HG02943 (cell line): Measurements from ENCODE around the gene SHLD1.
"Not testable (repeated sequence)": the region's sequence is repeated elsewhere in the genome, so short reads cannot be mapped to it uniquely, and the experiment has no call there.

Experiments
- ATAC-seq: cut with Tn5 transposase; IDR thresholded peaks from one replicate; pipeline ENCODE4 v1.9.1; 2021; ENCODE audit warnings: mild to moderate bottlenecking, low read depth, moderate library complexity; ENCODE audit not compliant: unreplicated experiment

SHLD1 gene, protein sequence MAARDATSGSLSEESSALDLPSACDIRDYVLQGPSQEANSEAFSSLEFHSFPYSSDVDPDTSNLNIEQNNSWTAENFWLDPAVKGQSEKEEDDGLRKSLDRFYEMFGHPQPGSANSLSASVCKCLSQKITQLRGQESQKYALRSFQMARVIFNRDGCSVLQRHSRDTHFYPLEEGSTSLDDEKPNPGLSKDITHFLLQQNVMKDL

DNA sequence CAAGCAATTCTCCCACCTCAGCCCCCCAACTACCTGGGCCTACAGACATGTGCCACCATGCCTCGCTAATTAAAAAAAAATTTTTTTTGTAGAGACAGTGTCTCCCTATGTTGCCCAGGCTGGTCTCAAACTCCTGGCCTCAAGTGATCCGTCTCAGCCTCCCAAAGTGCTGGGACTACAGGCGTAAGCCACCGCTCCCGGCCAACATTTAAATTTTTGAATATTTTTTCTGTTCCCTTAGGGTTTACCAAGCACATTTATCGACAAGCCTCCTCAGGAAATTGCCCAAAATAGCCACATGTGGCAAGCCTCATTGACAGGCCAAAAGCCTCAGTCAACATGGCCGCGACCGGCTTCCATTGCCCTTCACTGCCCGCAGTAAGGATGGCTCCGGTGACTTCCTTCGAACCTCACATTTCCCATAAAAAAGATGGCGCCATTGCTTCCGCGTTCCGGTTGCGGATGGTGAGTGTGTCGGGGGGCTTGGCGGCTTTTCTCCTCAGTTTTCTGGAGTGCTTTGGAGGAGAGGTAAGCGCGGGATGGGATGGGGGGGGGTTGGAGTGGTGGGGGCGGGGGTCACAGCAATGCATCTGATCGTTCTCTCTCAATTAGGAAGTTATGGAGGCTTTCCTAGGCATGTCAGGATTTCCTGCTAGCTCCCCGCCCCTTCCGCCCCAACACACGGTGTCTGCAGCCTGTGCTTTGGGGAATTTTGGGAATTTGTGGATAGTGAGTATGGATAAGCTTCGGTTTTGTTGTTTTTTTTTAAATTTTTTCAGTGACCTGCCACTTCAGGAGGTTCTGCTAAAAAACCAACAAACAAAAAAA, at the start of gene SHLD1:
TSS of gene SHLD1 (plus strand) at position 450 of the 828 bp plus-strand sequence. CDS start 22,465 bp downstream, outside the sequence.
- ATAC-seq = peak; percentile 92

DNA sequence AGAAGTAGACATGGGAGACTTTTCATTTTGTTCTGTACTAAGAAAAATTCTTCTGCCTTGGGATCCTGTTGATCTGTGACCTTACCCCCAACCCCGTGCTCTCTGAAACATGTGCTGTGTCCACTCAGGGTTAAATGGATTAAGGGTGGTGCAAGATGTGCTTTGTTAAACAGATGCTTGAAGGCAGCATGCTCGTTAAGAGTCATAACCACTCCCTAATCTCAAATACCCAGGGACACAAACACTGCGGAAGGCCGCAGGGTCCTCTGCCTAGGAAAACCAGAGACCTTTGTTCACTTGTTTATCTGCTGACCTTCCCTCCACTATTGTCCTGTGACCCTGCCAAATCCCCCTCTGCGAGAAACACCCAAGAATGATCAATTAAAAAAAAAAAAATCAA, 47.9 kb upstream of the SHLD1 start:
- ATAC-seq = not testable (repeated sequence)

DNA sequence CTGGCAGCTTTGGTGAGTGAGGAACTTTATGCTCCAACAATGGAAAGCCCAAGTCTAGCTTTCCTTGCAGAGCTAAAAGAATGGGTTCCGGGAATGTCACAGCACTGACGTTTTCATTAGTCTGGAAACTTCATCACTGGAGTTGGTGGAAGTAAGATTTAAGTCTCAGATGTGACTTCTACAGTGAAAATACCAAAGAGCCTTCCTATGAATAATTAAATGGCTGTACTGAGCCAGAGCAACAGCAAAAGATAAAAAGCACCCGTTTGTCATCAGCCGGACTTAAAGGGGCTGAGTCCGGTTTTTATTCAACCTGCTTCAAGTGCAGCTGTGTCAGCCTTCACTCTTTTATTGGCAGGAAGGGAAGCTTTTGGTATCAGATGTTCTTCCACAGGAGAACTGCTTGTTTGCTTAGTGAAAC, 46.5 kb upstream of the SHLD1 start:
- no peak for ATAC-seq

DNA sequence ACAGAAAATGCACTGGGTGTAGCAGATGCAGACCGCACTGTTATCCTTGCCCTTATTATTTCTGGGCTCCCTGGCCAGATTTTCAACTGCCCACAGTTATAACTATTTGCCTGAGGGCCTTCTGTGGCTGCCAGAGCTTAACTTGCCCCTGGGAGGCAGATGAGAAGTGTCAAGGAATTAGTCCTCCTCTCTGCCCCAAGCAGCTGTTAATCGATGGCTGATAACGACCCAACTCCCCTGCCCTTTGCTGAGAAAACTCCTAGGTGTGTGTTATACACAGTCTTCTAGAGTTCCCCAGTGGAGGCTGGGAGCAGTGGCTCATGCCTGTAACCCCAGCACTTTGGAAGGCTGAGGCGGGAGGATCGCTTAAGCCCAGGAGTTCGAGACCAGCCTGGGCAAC, 44.4 kb upstream of the SHLD1 start:
- no peak for ATAC-seq

DNA sequence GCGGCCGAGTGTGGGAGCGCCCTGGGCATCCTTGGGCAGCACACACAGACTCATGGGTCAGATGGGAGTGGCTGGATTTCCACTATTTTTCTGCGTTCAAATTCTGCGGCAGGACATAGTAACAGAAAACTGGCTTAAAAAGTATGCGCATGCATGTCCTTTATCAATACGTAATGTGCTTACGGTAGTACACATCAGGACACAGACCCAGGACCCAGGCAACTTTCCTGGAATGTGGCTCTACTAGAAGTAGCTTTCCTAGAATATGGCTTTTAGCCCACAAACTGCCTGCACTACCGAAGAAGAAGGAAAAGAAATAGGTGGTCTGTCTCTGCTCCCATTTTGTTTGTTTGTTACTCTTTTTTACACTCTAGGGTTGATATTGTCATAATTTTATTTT, 43.4 kb upstream of the SHLD1 start:
- no peak for ATAC-seq

DNA sequence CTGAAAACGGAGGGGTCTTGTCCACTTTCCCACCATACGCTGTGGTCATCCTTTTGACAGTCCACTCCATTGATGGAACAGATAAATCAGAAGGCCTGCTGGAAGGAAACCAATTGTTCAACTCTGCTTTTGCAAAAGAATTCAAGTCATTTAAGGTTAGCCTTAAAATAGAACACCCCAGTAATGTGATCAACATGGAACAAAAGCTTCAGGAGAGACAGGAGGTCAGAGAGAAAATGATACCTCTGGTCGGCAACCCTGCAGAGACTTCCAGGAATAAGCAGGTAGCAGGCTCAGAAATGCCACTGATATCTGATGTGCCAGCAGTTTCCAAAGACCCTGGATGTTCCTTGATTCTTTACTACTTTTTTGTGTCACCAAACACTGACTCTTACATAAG, 39.6 kb upstream of the SHLD1 start:
- ATAC-seq = no peak

DNA sequence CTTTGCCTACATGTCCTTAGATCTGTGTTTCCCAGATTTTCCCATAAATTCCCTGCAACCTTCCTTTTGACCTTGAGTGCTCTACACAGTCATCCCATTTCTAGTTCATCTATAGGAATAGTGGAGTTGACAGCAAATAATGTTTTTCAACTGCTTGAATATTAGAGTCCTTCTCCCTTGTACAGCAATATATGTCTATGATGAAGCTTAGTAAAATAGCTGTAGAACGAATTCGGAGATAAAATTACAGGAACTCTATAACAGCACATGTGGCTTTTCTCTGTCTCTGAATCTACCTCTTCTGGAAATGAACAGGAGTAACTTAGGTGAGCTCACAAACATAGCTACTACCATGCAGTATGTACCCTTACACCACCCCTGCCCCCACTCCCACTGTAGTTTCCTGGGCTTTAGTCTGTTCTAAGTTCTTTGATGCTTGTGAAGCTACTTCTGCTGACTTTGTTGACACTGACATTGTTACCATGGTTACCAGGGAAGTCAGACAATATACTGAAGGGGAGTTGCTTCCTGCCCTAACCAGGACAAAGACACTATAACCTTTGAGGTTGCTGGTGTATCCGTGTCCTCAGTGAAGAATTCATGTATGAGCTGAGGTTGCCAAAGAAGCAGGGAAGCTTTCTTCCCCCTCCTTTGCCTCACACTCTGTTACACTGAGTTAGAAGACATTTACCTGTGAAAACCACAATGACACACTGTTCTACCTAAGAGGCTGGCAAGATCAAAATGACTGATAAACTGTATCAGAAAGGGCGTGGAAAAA, 35.8 kb upstream of the SHLD1 start:
- ATAC-seq = no peak

DNA sequence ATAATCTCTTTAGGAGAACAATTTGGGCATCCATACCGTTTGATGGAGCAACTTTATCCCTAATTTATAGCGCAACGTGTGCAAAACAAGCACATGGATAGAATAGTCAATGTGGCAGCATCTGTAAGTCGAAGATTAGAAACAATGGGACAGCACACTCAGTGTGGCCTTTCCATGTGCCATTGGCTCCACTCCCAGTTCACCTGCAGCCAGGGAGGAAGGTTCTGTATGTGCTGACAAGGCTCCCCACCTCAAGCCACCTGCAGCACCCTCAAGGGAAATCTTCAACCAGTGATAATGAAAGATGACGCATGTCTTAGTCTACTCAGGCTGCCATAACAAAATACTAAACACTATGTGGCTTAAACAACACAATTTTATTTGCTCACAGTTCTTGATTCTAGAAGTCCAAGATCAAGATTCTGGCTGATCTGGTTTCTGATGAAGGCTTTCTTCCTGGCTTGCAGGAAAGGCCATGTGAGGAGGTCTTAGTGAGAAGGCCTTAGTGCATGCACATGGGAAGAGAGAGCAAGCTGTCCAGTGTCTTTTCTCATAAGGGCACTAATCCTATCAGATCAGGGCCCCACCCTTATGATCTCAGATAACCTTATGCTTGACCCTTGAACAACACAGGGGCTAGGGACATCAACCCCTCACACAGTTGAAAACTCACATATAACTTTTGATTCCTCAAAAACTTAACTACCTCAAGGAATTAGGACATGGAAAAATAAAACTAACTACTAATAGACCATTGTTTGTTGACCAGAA, 34.9 kb upstream of the SHLD1 start:
- no peak for ATAC-seq

DNA sequence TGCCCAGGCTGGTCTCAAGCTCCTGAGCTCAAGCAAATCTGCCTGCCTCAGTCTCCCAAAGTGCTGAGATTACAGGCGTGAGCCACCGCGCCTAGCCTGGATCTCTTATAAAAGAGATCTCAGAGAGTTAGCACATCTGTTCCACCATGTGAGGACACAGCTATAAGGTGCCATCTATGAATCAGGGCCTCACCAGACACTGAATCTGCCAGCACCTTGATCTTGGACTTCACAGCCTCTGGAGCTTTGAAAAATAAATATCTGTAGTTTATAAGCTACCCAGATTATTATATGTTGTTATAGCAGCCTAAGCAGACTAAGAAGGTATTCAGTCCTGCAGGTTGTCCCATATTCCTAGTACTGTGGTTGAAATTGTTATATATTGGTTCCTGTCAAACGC, 33.2 kb upstream of the SHLD1 start:
- ATAC-seq = no peak

DNA sequence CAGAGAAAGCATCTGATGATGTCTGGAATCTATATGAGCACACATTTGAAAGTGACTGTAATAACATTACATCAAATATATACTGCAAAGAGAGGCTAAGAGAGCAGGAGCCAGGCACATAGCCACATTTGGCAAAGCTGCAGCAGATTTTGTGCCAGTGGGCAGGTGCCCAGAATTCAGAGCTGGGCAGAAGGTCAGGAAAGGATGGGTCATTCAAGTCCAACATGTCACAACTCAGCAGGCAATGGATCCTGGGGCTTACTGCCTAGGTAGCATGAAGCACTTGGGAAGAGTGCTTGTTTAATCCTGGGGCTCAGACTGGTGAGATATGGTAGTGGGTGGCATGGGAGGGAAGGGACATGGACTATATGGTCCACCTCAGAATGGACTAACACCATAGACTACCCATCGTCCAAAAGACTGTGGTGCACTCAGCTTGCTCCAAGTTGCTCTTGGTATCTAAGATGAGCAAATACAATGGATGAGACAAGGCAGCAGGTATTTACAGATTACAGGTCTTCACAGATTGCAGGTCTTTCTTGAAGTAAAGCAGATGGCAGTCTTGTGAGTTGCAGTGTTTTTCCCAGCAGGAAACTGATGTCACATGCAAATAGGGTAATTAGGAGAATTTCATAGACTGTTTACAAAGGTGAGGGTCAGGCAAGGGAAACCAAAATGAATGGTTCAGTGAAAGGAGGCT, 31.2 kb upstream of the SHLD1 start:
- ATAC-seq = no peak

DNA sequence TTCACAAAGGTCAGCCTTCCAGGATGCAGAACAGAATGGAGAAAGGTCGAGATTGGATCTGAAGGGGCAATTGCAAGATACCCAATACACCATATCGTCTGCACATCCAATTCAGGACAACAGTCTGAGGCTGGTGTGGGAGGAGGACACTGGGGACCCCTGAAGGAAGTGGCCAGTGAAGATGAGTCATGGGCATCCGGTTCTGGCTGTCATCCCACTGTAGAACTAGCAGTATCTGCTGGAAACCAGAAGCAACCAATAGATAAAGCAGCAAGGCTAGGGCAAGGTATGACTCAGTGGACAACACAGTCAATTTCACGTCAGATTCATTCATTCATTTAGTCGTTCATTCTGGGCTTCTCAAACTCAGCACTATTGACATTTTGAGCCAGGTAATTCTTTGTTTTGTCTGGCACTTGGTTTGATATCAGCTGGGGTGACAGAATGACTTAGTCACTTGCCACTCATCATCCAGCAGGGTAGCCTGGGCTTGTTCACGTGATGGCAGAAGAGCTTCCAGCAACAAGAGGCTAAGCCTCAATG, 30.3 kb upstream of the SHLD1 start:
- ATAC-seq = no peak

DNA sequence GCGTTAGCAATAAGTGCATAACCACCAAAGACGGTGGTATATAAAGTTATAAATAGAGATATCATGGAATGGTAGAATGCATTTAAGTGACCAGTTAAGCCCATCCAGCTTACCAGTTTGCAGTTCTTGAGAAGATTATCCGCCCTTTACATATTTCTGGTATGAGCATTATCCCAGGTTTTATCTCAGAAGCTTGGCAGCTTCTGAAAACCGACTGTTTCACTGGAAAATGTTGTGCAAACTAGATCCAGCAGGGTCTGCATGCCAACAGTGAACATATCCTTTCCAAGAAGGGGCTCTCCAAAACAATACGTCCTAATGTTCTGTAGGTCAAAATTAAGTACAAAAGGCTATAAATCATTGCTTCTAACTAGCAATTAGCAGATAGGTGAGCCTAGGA, 29.5 kb upstream of the SHLD1 start:
- no peak for ATAC-seq

DNA sequence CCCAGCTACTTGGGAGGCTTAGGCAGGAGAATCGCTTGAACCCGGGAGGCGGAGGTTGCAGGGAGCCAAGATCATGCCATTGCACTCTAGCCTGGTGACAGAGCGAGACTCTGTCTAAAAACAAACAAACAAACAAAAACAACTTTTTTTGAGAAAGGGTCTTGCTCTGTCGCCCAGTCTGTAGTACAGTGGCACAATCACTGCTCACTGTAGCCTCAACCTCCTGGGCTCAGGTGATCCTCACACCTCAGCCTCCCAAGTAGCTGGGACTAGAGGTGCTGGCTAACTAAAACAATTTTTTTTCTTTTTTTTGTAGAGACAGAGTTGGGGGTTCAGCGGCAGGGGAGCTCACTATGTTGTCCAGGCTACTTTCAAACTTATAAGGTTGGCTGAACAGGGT, 28.8 kb upstream of the SHLD1 start:
- not testable (repeated sequence) for ATAC-seq

DNA sequence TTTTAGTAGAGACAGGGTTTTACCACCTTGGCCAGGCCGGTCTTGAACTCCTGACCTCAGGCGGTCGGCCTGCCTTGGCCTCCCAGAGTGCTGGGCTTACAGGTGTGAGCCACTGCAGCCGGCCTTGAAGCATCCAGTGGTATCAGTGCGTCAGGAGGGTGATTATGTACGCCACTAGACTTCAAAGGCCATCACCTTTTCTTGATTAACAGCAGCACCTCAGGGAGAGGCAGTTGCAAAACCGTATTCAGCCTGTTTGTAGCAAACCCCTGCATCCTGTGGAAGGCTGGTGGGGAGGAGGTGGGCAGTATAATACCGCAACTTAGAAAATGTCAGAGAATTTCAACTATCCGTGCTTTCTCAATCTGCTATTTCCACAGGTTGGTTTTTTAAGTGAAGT, 27.3 kb upstream of the SHLD1 start:
- no peak for ATAC-seq

DNA sequence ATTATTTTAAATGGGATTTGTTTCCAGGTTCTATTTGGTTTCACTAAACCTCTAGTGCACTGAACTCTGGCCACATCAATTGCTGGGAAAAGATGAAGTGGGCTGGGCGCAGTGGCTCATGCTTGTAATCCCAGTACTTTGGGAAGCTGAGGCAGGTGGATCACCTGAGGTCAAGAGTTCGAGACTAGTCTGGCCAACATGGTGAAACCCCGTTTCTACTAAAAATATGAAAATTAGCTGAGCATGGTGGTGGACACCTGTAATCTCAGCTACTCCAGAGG, 25.1 kb upstream of the SHLD1 start:
- ATAC-seq = not testable (repeated sequence)

DNA sequence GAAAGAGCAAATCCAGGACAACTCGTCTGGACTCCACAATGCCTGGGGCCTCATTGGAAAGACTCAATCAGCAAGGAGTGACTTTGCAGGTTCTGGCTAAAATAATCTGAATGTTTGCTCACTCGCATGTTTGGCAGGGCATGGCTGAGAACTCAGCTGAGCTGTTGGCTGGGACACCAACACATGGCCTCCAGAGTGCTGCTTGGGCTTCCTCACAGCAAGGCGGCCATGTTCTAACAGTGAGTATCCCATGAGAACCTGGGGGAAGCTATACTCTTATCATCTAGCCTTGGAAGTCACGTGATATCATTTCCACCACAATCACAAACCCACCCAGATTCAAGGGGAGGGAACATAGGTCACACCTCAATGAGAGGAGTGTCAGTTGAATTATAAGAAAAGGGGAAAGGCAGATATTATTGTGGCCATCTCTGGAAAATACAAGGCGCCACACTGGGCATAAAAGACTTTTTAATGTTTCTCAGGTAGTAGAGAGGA, 23.1 kb upstream of the SHLD1 start:
- ATAC-seq = no peak

DNA sequence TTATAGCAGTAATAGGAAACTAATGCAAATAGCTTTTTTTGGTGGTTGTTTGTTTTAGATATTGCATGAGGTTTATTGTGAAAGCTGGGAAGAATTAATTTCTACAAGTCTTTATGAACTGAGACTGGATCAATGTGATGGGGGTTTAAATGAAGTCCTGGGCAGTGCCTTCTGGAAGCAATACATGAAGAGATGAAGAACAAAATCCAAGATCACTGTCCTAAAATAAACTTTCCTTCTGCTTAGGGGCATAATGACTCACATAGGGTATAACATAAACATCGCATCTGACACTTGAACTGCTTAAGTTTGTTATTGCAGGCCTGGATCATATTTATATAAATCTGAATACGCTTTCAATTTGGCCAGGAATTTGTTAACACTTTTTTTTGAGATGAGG, 20.9 kb upstream of the SHLD1 start:
- no peak for ATAC-seq

DNA sequence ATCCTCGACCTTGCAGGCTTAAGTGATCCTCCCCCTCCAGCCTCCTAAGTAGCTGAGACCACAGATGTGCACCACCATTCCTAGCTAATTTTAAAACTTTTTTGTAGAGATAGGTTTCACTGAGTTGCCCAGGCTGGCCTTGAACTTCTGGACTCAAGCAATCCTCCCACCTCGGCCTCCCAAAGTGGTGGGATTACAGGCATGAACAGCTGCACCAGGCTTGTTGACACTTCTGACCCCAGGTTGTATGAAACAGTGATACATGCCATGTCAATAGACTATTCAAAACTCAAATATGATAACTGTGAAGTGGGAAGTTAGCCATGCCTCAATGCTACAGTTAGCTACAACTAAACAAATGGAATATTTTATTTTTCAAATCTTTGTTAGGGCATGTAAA, 20.1 kb upstream of the SHLD1 start:
- no peak for ATAC-seq

DNA sequence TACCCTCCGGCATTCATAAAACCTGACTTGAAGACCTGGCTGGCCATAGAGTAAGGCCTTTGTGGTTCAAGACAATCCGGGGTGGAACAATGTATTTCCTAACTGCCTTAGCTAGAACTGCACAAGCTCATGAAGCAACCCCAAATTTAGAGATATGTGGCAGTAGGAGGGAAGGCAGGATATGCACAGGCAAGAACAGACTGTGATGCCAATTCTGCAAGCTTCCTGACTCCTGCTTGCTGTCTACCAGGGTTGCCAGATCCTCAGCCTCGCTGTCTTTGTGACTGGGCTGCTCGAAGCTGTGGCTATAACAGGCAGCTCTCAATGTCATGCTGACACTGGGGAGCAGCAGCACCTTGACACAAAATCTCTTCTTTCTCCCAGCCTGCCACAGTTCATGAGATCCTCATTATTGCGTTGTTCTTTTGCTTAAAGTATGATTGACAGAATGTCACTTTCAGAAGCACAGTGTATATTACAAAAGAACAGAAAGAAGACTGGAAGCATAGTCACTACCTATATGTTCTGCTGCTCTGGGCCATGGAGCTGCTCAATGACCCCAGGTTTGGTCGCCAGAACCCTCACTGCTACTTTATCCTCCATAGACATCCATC, 18.3 kb upstream of the SHLD1 start:
- no peak for ATAC-seq
